GM12878 (cell line): ENCODE results near the gene CREB3L1. TPM values are rescaled to one million over a fixed set of nuclear protein-coding genes. Genes with fewer than 3 reads are reported as not detected.
A peak's percentile ranks its signal among the peaks of the same experiment; 100 is the strongest.

Experiments
- ATAC-seq: fragments of 200-7000 bp; cut with Tn5 transposase; 3 replicates; pipeline ENCODE4 v1.9.1; 2020; ENCODE audit warnings: mild to moderate bottlenecking, moderate library complexity
- BruUV-seq: library from RNA; stranded (reverse); fragments of 400-500 nt; replicated peaks from 2 replicates; lab custom pipeline; 2021; lab: Mats Ljungman, UMichigan
- CTCF ChIA-PET: fragments of 300-600 bp; sonication (Branson Sonifier 250); formaldehyde crosslinking; extraction: SDS; loops from one replicate; lab custom pipeline; 2021; ENCODE audit warnings: inconsistent platforms; lab: Yijun Ruan, JAX
- POLR2A ChIA-PET: fragments of 350-600 bp; formaldehyde crosslinking; extraction: SDS; loops from one replicate; lab custom pipeline; 2021; ENCODE audit warnings: inconsistent platforms; lab: Charles Lee
- RAD21 ChIA-PET: fragments of 300-600 bp; sonication (Branson Sonifier 250); formaldehyde crosslinking; loops from one replicate; lab custom pipeline; 2023; ENCODE audit warnings: antibody characterized with exemption; ENCODE audit not compliant: unreplicated experiment; lab: Charles Lee
- SMC1A ChIA-PET: fragments of 300-600 bp; sonication (Branson Sonifier 250); formaldehyde crosslinking; loops from one replicate; lab custom pipeline; 2023; ENCODE audit not compliant: unreplicated experiment, uncharacterized antibody; lab: Charles Lee
- DNase-seq: peaks from one replicate; pipeline ENCODE4 v3.0.0-alpha.2; 2011; ENCODE audit warnings: low read depth, low spot score
- FAIRE-seq: peaks from 3 replicates; lab custom pipeline; 2011; peaks lifted over from hg19 to GRCh38; lab: Jason Lieb, UNC
- H2AFZ ChIP-seq: 2 replicates; pipeline ENCODE4 v1.6.0; 2011; ENCODE audit warnings: low read depth, low read length, control low read depth; ENCODE audit not compliant: control insufficient read depth
- H3K27ac ChIP-seq: 2 replicates; pipeline ENCODE4 v1.5.1; 2011; ENCODE audit warnings: control low read depth; ENCODE audit not compliant: control insufficient read depth, insufficient read depth
- H3K27me3 ChIP-seq, 2 experiments: replicated peaks in 1 of 2; 2 replicates each; pipeline versions ENCODE4 v1.6.0 to v1.6.1; 2011; ENCODE audit warnings: low read length in 1 of 2; ENCODE audit not compliant: control insufficient read depth in 2 of 2, insufficient read depth in 2 of 2
- H3K36me3 ChIP-seq, 2 experiments: 2 replicates each; pipeline ENCODE4 v1.5.1; 2011; ENCODE audit warnings: low read length in 1 of 2; ENCODE audit not compliant: control insufficient read depth in 2 of 2, insufficient read depth in 2 of 2
- H3K4me1 ChIP-seq: 2 replicates; pipeline ENCODE4 v1.6.1; 2011; ENCODE audit warnings: mild to moderate bottlenecking, low read length, moderate library complexity, mixed read lengths; ENCODE audit not compliant: control insufficient read depth, insufficient read depth
- H3K4me2 ChIP-seq: 2 replicates; pipeline ENCODE4 v1.6.0; 2011; ENCODE audit warnings: control low read depth; ENCODE audit not compliant: control insufficient read depth, insufficient read depth
- H3K4me3 ChIP-seq: fragments of 200-600 bp; sonication (generic); 2 replicates; pipeline ENCODE4 v1.5.1; 2016
- H3K79me2 ChIP-seq: 2 replicates; pipeline ENCODE4 v1.6.0; 2011; ENCODE audit warnings: low read length; ENCODE audit not compliant: control insufficient read depth, insufficient read depth
- H3K9ac ChIP-seq: 2 replicates; pipeline ENCODE4 v1.8.0; 2011; ENCODE audit warnings: low read length, control low read depth, mixed read lengths; ENCODE audit not compliant: control insufficient read depth, insufficient read depth
- H3K9me3 ChIP-seq: replicated peaks from 3 replicates; pipeline ENCODE4 v1.5.1; 2011; ENCODE audit warnings: mild to moderate bottlenecking, low read length; ENCODE audit not compliant: control insufficient read depth, insufficient read depth
- H4K20me1 ChIP-seq: 2 replicates; pipeline ENCODE4 v1.6.0; 2011; ENCODE audit not compliant: control insufficient read depth, insufficient read depth
- LARP7 ChIP-seq: fragments of 450-650 bp; IDR thresholded peaks from 2 replicates; pipeline ENCODE4 v1.6.1; 2017; ENCODE audit warnings: mild to moderate bottlenecking
- PBX3 ChIP-seq: IDR thresholded peaks from 2 replicates; pipeline ENCODE4 v1.6.1; 2011; ENCODE audit warnings: mild to moderate bottlenecking, low read depth, low read length, moderate library complexity; ENCODE audit not compliant: insufficient replicate concordance
- WGBS: methylation state at CpG from one replicate; pipeline ENCODE4 v1.1.6; 2016; ENCODE audit warnings: low lambda C conversion rate; ENCODE audit not compliant: insufficient replicate concordance, insufficient coverage; ENCODE audit errors: missing lambda C conversion rate; 5-methylcytosine and 5-hydroxymethylcytosine counted together
- in situ Hi-C: fragments of 300-500 bp; cut with MboI; formaldehyde crosslinking; loops from 9 replicates; pipeline ENCODE4 v1.14.3; 2018; ENCODE audit warnings: mixed read lengths
- intact Hi-C: fragments of 100-400 bp; cut with micrococcal nuclease; formaldehyde crosslinking; loops from one replicate; pipeline ENCODE4 v1.14.2; 2022; ENCODE audit not compliant: unreplicated experiment
- polyA plus RNA-seq, 11 experiments: library from polyadenylated mRNA; depleted of rRNA in 4 of 11; unstranded in 6 of 11; stranded (reverse) in 5 of 11; fragments of >200 nt; fragmentation: Nextera tagmentation in 4 of 11; fragmentation: Illumina TruSeq in 1 of 11; extraction: Ambion mirVana in 4 of 11; extraction: Trizol in 1 of 11; gene quantifications; 1 replicate in 1 of 11; 2 replicates in 10 of 11; pipeline versions ENCODE4 v1.2.1 to v1.2.3, GENCODE V29; 2011 to 2016; ENCODE audit warnings: inconsistent platforms in 2 of 11, missing spikeins in 2 of 11, low read depth in 1 of 11
- total RNA-seq, 4 experiments: library from RNA; depleted of rRNA in 3 of 4; stranded (reverse); fragments of >200 nt in 3 of 4; fragmentation: Illumina TruSeq in 1 of 4; extraction: Trizol in 1 of 4; gene quantifications; 2 replicates each; pipeline versions ENCODE4 v1.2.1 to v1.2.3, GENCODE V29; 2013 to 2021

Gene CREB3L1
- total and polyA plus RNA-seq, 10 of the 15 experiments (the other 5 are each of a cell fraction or from before 2014, with no cell fraction given), result 0.03 to 1.4 (median 0.22) TPM

GRCh38 chr11:46360878-46361277, 83.4 kb downstream of the CREB3L1 start:
- Histone ChIP-seq H3K4me1 (peaks cover 20% of the 10 kb centered on the region), H3K27ac (peak overlapping the region; percentile 90), H2AFZ (peak overlapping the region; percentile 68), H3K27me3 (no peaks in the 10 kb centered on the region), H3K36me3 (peaks cover 0 to 8% of the 10 kb centered on the region in 2 experiments; a peak in 3 of 4 replicates), H3K79me2 (peaks cover 29% of the 10 kb centered on the region), H3K4me3 (peak overlapping the region; percentile 65), H3K9me3 (no peaks in the 10 kb centered on the region), H3K4me2 (peak overlapping the region; percentile 86), H4K20me1 (no peaks in the 10 kb centered on the region), H3K9ac (peak overlapping the region; percentile 86)
- no TSS peak for BruUV-seq
- intact Hi-C loops, result no loop called here
- in situ Hi-C loops, result no loop called here
- CTCF ChIA-PET, result interaction anchor here (0.7 to 19.9 kb wide), 14 partner anchors 5 to 257 kb away, joined by 3 to 423 read pairs (median 4); partner anchors contain the start of genes ATG13, DGKZ and HARBI1
- DNase-seq, result no peak
- RAD21 ChIA-PET, result interaction anchor here (0.7 to 3.1 kb wide), 12 partner anchors 8 to 122 kb away, joined by 3 to 38 read pairs (median 4); partner anchors contain the start of gene DGKZ
- FAIRE-seq, result peak; percentile 76
- POLR2A ChIA-PET, result interaction anchor here (0.6 to 3.2 kb wide), 9 partner anchors 9 to 236 kb away, joined by 3 to 32 read pairs (median 5); partner anchors contain the start of gene DGKZ
- ATAC-seq, result peak; percentile 67
- SMC1A ChIA-PET, result interaction anchor here (0.7 to 6.0 kb wide), 13 partner anchors 10 to 158 kb away, joined by 3 to 70 read pairs (median 4); partner anchors contain the start of gene DGKZ
- WGBS, result 18% methylated on average over 7 of the region's 7 CpGs
- TF ChIP-seq PBX3 (no peak), LARP7 (0 out of 2 replicates have a peak, but pooled peaks have one; percentile 23)
